WI38 (cell line): ENCODE measurements around the gene GNG7.
A peak's percentile ranks its signal among the peaks of the same experiment; 100 is the strongest.
"Not testable (repeated sequence)": the region's sequence is repeated elsewhere in the genome, so short reads cannot be mapped to it uniquely, and the experiment has no call there.

Experiments used
- H3K4me3 ChIP-seq: 2 replicates; pipeline ENCODE4 v1.5.1; 2011; ENCODE audit warnings: low read depth, mild to moderate bottlenecking, control low read depth, low read length
- TF ChIP-seq, protein P1 (sequence below): IDR thresholded peaks from 2 replicates; pipeline ENCODE4 v1.5.1; 2012; ENCODE audit warnings: low read depth, mild to moderate bottlenecking, control low read depth, low read length

GNG7 gene

DNA sequence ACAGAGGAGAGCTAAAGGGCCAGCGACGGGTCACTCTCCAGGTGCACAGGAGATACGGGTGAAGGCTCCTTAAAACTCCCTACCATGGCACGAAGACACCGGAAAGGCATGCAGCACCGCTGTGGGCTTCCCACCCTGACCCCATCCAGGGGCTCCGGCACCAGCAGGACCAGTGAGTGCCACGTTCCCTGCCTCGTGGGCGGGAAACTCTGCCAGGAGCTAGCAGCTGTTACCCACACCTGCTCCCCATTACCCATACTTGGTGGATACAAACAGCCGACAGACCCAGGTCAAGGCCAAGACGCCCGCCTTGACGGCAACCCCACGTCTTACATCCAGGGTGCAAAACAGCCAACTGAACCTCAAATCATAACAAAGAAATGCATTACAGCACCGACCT is 56.7 kb downstream of the GNG7 start:
- no peak overlapping the region for H3K4me3 ChIP-seq
- TF ChIP-seq, protein P1, sequence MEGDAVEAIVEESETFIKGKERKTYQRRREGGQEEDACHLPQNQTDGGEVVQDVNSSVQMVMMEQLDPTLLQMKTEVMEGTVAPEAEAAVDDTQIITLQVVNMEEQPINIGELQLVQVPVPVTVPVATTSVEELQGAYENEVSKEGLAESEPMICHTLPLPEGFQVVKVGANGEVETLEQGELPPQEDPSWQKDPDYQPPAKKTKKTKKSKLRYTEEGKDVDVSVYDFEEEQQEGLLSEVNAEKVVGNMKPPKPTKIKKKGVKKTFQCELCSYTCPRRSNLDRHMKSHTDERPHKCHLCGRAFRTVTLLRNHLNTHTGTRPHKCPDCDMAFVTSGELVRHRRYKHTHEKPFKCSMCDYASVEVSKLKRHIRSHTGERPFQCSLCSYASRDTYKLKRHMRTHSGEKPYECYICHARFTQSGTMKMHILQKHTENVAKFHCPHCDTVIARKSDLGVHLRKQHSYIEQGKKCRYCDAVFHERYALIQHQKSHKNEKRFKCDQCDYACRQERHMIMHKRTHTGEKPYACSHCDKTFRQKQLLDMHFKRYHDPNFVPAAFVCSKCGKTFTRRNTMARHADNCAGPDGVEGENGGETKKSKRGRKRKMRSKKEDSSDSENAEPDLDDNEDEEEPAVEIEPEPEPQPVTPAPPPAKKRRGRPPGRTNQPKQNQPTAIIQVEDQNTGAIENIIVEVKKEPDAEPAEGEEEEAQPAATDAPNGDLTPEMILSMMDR = no peak

DNA sequence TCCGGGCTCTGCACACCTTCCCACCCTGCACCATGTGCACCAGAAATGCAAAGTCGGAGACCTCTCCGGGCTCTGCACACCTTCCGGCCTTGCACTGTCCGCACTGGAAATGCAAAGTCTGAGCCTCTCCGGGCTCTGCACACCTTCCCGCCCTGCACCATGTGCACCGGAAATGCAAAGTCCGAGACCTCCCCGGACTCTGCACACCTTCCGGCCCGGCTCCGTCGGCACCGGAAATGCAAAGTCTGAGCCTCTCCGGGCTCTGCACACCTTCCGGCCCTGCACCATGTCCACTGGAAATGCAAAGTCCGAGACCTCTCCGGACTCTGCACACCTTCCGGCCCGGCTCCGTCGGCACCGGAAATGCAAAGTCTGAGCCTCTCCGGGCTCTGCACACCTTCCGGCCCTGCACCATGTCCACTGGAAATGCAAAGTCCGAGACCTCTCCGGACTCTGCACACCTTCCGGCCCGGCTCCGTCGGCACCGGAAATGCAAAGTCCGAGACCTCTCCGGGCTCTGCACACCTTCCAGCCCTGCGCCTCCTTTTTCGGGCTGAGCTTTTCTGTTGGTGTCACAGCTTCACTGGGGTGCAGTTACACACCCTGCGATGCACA is 59.3 kb downstream of the GNG7 start:
- H3K4me3 ChIP-seq = not testable (repeated sequence)

DNA sequence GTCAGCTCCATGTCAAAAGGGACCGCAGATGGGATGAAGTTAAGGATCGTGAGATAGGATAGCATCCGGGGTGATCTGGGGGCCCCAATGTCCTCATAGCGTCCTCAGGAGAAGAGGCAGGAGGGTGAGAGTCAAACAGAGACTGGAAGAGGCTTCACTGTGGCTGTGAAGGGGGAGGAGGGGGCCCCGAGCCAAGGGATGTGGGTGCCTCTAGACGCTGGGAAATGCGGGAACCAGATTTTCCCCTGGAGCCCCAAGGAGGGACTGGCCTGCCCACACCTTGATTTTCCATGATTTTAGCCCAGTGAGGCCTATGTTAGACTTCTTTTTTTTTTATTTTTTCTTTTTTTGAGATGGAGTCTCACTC is 61.2 kb downstream of the GNG7 start:
- H3K4me3 ChIP-seq = no peak overlapping the region
- TF ChIP-seq, protein P1 = no peak

DNA sequence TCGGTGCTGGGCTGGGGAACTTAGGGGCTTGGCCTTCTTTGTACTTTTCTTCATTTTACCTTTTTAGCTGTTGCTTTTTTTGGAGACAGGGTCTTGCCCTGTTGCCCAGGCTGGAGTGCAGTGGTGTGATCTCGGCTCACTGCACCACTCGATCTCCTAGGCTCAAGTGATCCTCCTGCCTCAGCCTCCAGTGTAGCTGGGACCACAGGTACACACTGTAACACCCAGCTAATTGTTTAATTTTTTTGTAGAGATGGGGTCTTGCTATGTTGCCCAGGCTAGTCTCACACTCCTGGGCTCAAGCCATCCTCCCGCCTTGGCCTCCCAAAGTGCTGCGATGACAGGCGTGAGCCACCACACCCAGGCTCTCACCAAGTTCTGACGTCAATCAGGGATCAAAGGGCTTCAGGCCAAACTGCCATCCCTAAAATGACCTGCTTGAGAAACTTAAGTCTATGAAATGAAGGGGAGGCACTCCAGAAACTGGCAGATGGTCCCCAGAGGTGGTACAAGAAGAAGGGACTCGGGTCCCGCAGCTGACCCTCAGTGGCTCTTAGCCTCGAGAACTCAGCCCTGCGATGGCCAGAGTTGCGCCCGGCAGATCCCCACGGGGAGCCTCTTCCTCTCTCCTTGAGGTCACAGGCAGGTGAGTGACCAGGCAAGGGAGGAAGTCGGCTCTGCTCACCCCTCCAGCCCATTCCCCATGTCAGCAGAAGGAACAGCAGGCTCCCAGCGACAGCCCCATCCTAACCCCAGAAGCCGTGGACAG is 61.7 kb downstream of the GNG7 start:
- TF ChIP-seq, protein P1 = no peak
- no peak overlapping the region for H3K4me3 ChIP-seq

DNA sequence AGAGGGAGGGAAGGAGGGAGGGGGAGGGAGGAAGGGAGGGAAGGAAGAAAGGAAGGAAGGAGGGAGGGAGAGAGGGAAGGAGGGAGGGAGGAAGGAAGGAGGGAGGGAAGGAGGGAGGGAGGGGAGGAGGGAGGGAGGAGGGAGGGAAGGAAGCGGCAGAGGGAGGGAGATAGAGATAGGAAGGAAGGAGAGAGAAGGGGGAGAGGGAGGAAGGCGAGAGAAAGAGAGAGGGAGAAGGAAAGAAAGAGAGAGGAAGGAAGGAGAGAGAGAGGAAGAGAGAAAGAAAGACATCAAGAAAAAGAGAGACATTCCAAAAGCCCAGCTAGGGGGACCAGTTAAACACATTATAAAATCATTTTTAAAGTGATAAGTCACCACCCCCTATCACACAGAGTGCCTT is 62.5 kb downstream of the GNG7 start:
- TF ChIP-seq, protein P1 = no peak
- H3K4me3 ChIP-seq = no peak overlapping the region

DNA sequence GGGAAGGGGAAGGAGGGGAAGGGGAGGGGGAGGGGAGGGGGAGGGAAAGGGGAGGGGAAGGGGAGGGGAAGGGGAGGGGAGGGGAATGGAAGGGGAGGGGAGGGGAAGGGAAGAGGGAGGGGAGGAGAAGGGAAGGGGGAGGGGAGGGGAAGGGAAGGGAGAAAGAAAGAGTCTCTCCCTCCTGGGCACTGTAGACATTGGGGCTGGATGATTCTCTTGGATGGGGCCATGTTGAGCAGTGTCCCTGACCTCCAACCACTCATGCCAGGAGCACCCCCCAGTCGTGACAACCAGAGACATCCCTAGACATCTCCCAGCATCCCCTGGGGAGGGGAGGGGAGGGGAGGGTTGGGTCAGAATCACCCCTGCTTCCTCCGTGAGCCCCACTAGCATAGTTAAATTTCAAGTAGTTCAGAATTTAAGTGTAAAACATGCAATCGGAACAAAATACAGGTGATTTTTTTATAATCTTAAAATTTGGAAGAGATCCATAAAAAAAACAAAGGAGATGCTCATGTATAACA is 64.0 kb downstream of the GNG7 start:
- H3K4me3 ChIP-seq = no peak overlapping the region
- TF ChIP-seq, protein P1 = no peak

DNA sequence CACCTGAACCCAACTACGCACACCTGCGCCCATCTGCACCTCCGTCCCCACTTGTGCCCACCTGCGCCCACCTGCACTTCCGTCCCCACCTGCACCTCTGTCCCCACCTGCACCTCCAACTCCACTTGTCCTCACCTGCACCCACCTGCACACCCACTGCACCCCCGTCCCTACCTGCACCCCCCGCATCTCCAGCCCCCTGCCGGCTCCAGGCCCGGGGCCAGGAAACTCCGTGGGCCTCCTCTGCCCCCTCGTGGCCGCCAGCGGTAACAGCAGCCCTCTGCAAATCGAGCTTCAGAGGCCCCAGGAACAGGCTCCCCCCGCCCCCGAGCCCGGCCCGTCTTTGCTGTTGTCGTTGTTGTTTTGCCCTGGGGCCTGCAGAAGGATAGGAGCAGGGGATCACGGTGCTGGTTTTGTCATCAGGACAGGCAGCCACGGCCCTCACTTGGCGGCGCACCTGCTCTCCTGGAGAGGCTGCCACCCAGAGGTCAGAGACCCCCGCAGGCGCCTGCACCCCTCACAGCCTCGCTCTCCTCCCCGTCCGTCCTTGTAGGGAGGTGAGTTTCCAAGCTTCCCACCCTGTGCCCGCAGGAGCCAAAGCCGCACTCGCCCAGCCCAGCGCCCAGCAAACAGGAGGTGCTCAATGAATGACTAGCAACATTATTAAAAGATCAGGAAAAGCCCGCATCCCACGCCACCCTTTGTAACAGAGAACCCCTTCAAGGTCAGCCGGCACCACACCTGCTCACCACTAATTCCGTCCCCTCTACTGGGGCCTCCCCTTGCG is 65.4 kb downstream of the GNG7 start:
- no peak overlapping the region for H3K4me3 ChIP-seq
- TF ChIP-seq, protein P1 = peak; percentile 74
